HEK293 (cell line): ENCODE data around the gene MTMR10.

Source experiments
- GLI4 ChIP-seq: fragments of 450-650 bp; formaldehyde crosslinking; IDR thresholded peaks from 2 replicates; pipeline ENCODE4 v1.5.1; 2016; ENCODE audit warnings: missing biosample characterization, missing genetic modification characterization
- GLIS2 ChIP-seq: fragments of 450-650 bp; formaldehyde crosslinking; IDR thresholded peaks from 2 replicates; pipeline ENCODE4 v1.5.1; 2016; ENCODE audit warnings: missing biosample characterization, missing genetic modification characterization
- HOXA7 ChIP-seq: sonication (generic); formaldehyde crosslinking; IDR thresholded peaks from 2 replicates; pipeline ENCODE4 v1.8.1; 2022; ENCODE audit warnings: missing genetic modification reagents, borderline replicate concordance
- INSM2 ChIP-seq: fragments of 450-650 bp; formaldehyde crosslinking; IDR thresholded peaks from 2 replicates; pipeline ENCODE4 v1.5.1; 2016; ENCODE audit warnings: missing biosample characterization, missing genetic modification characterization
- MYNN ChIP-seq: fragments of 450-650 bp; formaldehyde crosslinking; IDR thresholded peaks from 2 replicates; pipeline ENCODE4 v1.5.1; 2016; ENCODE audit warnings: missing biosample characterization, missing genetic modification characterization, borderline replicate concordance
- MZF1 ChIP-seq: fragments of 450-650 bp; formaldehyde crosslinking; IDR thresholded peaks from 2 replicates; pipeline ENCODE4 v1.5.1; 2017; ENCODE audit warnings: missing biosample characterization, missing genetic modification characterization, borderline replicate concordance
- OVOL3 ChIP-seq: fragments of 450-650 bp; formaldehyde crosslinking; IDR thresholded peaks from 2 replicates; pipeline ENCODE4 v1.5.1; 2016; ENCODE audit warnings: missing biosample characterization, missing genetic modification characterization
- REPIN1 ChIP-seq: fragments of 450-650 bp; formaldehyde crosslinking; IDR thresholded peaks from 2 replicates; pipeline ENCODE4 v1.5.1; 2017; ENCODE audit warnings: missing biosample characterization, missing genetic modification characterization, low read depth
- SCRT1 ChIP-seq: fragments of 450-650 bp; formaldehyde crosslinking; IDR thresholded peaks from 2 replicates; pipeline ENCODE4 v1.5.1; 2016; ENCODE audit warnings: missing biosample characterization, missing genetic modification characterization, borderline replicate concordance
- SP3 ChIP-seq: fragments of 450-650 bp; formaldehyde crosslinking; IDR thresholded peaks from 2 replicates; pipeline ENCODE4 v1.5.1; 2016; ENCODE audit warnings: missing biosample characterization, missing genetic modification characterization
- TCF7L2 ChIP-seq: IDR thresholded peaks from 2 replicates; pipeline ENCODE4 v1.6.1; 2011; ENCODE audit warnings: low read depth, mild to moderate bottlenecking, inconsistent platforms, low read length, moderate library complexity, borderline replicate concordance
- YY2 ChIP-seq: fragments of 450-650 bp; formaldehyde crosslinking; IDR thresholded peaks from 2 replicates; pipeline ENCODE4 v1.5.1; 2016; ENCODE audit warnings: missing biosample characterization, missing genetic modification characterization
- ZBTB1 ChIP-seq: fragments of 450-650 bp; formaldehyde crosslinking; IDR thresholded peaks from 2 replicates; pipeline ENCODE4 v1.5.1; 2016; ENCODE audit warnings: missing biosample characterization, missing genetic modification characterization
- ZBTB20 ChIP-seq: fragments of 450-650 bp; formaldehyde crosslinking; IDR thresholded peaks from 2 replicates; pipeline ENCODE4 v1.5.1; 2016; ENCODE audit warnings: missing biosample characterization, missing genetic modification characterization
- ZFP37 ChIP-seq: fragments of 450-650 bp; formaldehyde crosslinking; IDR thresholded peaks from 2 replicates; pipeline ENCODE4 v1.5.1; 2016; ENCODE audit warnings: missing biosample characterization, missing genetic modification characterization
- ZNF121 ChIP-seq: fragments of 450-650 bp; formaldehyde crosslinking; IDR thresholded peaks from 2 replicates; pipeline ENCODE4 v1.5.1; 2016; ENCODE audit warnings: missing biosample characterization, missing genetic modification characterization
- ZNF133 ChIP-seq: fragments of 450-650 bp; formaldehyde crosslinking; IDR thresholded peaks from 2 replicates; pipeline ENCODE4 v1.5.1; 2016; ENCODE audit warnings: missing biosample characterization, missing genetic modification characterization
- ZNF155 ChIP-seq: fragments of 450-650 bp; formaldehyde crosslinking; IDR thresholded peaks from 2 replicates; pipeline ENCODE4 v1.5.1; 2016; ENCODE audit warnings: missing biosample characterization, missing genetic modification characterization
- ZNF174 ChIP-seq: fragments of 450-650 bp; formaldehyde crosslinking; IDR thresholded peaks from 2 replicates; pipeline ENCODE4 v1.5.0; 2017; ENCODE audit warnings: missing biosample characterization, mild to moderate bottlenecking, missing genetic modification characterization
- ZNF223 ChIP-seq: fragments of 450-650 bp; formaldehyde crosslinking; IDR thresholded peaks from 2 replicates; pipeline ENCODE4 v1.5.1; 2016; ENCODE audit warnings: missing biosample characterization, missing genetic modification characterization
- ZNF23 ChIP-seq: fragments of 450-650 bp; formaldehyde crosslinking; IDR thresholded peaks from 2 replicates; pipeline ENCODE4 v1.5.1; 2016; ENCODE audit warnings: missing biosample characterization, missing genetic modification characterization, borderline replicate concordance
- ZNF239 ChIP-seq: fragments of 450-650 bp; formaldehyde crosslinking; IDR thresholded peaks from 2 replicates; pipeline ENCODE4 v1.5.1; 2016; ENCODE audit warnings: missing biosample characterization, missing genetic modification characterization
- ZNF391 ChIP-seq: fragments of 450-650 bp; formaldehyde crosslinking; IDR thresholded peaks from 2 replicates; pipeline ENCODE4 v1.5.1; 2016; ENCODE audit warnings: low read depth, missing biosample characterization, missing genetic modification characterization, borderline replicate concordance
- ZNF398 ChIP-seq: fragments of 450-650 bp; formaldehyde crosslinking; IDR thresholded peaks from 2 replicates; pipeline ENCODE4 v1.5.1; 2017; ENCODE audit warnings: missing biosample characterization, missing genetic modification characterization
- ZNF426 ChIP-seq: fragments of 450-650 bp; formaldehyde crosslinking; IDR thresholded peaks from 2 replicates; pipeline ENCODE4 v1.5.1; 2017; ENCODE audit warnings: missing biosample characterization, missing genetic modification characterization, mild to moderate bottlenecking, inconsistent platforms, moderate library complexity
- ZNF473 ChIP-seq: fragments of 450-650 bp; formaldehyde crosslinking; IDR thresholded peaks from 2 replicates; pipeline ENCODE4 v1.5.1; 2017; ENCODE audit warnings: missing biosample characterization, missing genetic modification characterization
- ZNF624 ChIP-seq: fragments of 450-650 bp; formaldehyde crosslinking; IDR thresholded peaks from 2 replicates; pipeline ENCODE4 v1.5.1; 2017; ENCODE audit warnings: missing biosample characterization, missing genetic modification characterization
- ZNF629 ChIP-seq: fragments of 450-650 bp; formaldehyde crosslinking; IDR thresholded peaks from 2 replicates; pipeline ENCODE4 v1.5.1; 2017; ENCODE audit warnings: missing biosample characterization, missing genetic modification characterization
- ZNF660 ChIP-seq: fragments of 450-650 bp; IDR thresholded peaks from 2 replicates; pipeline ENCODE4 v1.5.1; 2018; ENCODE audit warnings: missing biosample characterization, mild to moderate bottlenecking, missing genetic modification characterization
- ZNF776 ChIP-seq: fragments of 450-650 bp; formaldehyde crosslinking; IDR thresholded peaks from 2 replicates; pipeline ENCODE4 v1.5.0; 2017; ENCODE audit warnings: missing biosample characterization, missing genetic modification characterization, borderline replicate concordance
- ZNF777 ChIP-seq: fragments of 450-650 bp; formaldehyde crosslinking; IDR thresholded peaks from 2 replicates; pipeline ENCODE4 v1.5.1; 2017; ENCODE audit warnings: missing biosample characterization, missing genetic modification characterization, borderline replicate concordance
- ZNF830 ChIP-seq: fragments of 450-650 bp; IDR thresholded peaks from 2 replicates; pipeline ENCODE4 v1.5.0; 2018; ENCODE audit warnings: missing biosample characterization, missing genetic modification characterization, low read depth, mild to moderate bottlenecking, moderate library complexity
- ZNF843 ChIP-seq: fragments of 450-650 bp; formaldehyde crosslinking; IDR thresholded peaks from 2 replicates; pipeline ENCODE4 v1.5.1; 2016; ENCODE audit warnings: missing biosample characterization, missing genetic modification characterization
- ZXDB ChIP-seq: fragments of 450-650 bp; formaldehyde crosslinking; IDR thresholded peaks from 2 replicates; pipeline ENCODE4 v1.5.1; 2016; ENCODE audit warnings: missing biosample characterization, missing genetic modification characterization
- TF ChIP-seq, protein P1 (sequence below): sonication (generic); formaldehyde crosslinking; IDR thresholded peaks from 2 replicates; pipeline ENCODE4 v1.8.1; 2022; ENCODE audit warnings: mild to moderate bottlenecking, moderate library complexity, missing genetic modification reagents
- TF ChIP-seq, protein P2 (sequence below): fragments of 450-650 bp; formaldehyde crosslinking; optimal IDR thresholded peaks from 2 replicates; pipeline ENCODE3; 2016; ENCODE audit warnings: missing biosample characterization, mild to moderate bottlenecking, missing genetic modification characterization

Gene MTMR10

DNA sequence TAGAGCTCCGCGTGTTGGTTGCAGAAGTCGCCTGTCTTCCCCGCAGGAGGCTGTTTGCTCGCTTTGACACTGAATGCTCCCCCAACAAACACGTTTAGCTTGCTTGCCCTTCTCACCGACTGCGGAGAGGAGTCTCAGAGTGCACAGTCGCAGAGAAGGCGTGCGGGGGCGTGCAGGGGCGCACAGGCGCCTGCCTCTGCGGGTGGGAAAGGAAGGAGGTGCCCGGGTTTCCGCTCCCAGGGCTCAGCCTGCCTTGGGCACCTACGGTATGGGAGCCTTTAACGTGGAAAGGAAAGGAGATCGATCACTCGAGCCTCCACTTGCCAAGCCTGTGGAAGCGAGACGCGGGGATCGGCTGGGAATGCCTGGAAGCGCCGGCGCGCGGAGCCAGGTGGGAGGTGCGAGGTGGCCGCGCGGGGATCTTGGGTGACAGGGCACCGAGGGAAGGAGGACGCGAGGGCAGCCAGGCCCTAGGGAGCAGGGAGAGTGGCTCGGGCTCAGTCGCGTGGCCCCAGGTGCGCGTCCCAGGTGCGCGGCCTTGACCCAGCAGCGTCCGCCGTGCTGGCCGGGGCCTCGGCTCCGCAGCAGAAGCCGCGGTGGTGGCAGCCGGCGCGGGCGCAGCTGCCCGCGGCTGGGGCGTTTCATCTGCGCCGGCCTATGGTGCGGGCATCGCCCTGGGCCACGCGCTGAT is 87.8 kb downstream of the MTMR10 start, which contains the start of gene FAN1 (continued):
- TF ChIP-seq ZNF843 (tag by site-specific recombination) = peak; percentile 68
- TF ChIP-seq ZNF629 (tag by site-specific recombination) = peak; percentile 73
- TF ChIP-seq TCF7L2 = peak; percentile 55; the same call in 1 of the 2 replicates
- no peak for TF ChIP-seq HOXA7
- 0 out of 2 replicates have a peak, but pooled peaks have one; percentile 18 for TF ChIP-seq MZF1 (tag by site-specific recombination)
- TF ChIP-seq ZNF776 (tag by site-specific recombination) = no peak
- no peak for TF ChIP-seq ZBTB1 (tag by site-specific recombination)
- TF ChIP-seq SCRT1 (tag by site-specific recombination) = no peak
- TF ChIP-seq ZNF239 (tag by site-specific recombination) = no peak
- no peak for TF ChIP-seq GLI4
- TF ChIP-seq ZNF426 = no peak
- TF ChIP-seq SP3 (tag by site-specific recombination) = peak; percentile 70
- TF ChIP-seq ZFP37 = no peak
- TF ChIP-seq ZNF174 = no peak
- no peak for TF ChIP-seq ZNF223 (tag by site-specific recombination)
- no peak for TF ChIP-seq ZNF133 (tag by site-specific recombination)
- TF ChIP-seq ZBTB20 = peak; percentile 94
- TF ChIP-seq ZNF155 = no peak
- no peak for TF ChIP-seq ZNF121 (tag by site-specific recombination)
- TF ChIP-seq MYNN (tag by site-specific recombination) = peak; percentile 80; the same call in 1 of the 2 replicates
- peak; percentile 89 for TF ChIP-seq GLIS2
- TF ChIP-seq YY2 (tag by site-specific recombination) = peak; percentile 53; the same call in 1 of the 2 replicates
- TF ChIP-seq, protein P1, sequence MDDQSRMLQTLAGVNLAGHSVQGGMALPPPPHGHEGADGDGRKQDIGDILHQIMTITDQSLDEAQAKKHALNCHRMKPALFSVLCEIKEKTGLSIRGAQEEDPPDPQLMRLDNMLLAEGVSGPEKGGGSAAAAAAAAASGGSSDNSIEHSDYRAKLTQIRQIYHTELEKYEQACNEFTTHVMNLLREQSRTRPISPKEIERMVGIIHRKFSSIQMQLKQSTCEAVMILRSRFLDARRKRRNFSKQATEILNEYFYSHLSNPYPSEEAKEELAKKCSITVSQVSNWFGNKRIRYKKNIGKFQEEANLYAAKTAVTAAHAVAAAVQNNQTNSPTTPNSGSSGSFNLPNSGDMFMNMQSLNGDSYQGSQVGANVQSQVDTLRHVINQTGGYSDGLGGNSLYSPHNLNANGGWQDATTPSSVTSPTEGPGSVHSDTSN (CRISPR knock-in tag) = peak; percentile 53; the same call in 1 of the 2 replicates
- peak; percentile 52; the same call in 1 of the 2 replicates for TF ChIP-seq INSM2
- TF ChIP-seq, protein P2, sequence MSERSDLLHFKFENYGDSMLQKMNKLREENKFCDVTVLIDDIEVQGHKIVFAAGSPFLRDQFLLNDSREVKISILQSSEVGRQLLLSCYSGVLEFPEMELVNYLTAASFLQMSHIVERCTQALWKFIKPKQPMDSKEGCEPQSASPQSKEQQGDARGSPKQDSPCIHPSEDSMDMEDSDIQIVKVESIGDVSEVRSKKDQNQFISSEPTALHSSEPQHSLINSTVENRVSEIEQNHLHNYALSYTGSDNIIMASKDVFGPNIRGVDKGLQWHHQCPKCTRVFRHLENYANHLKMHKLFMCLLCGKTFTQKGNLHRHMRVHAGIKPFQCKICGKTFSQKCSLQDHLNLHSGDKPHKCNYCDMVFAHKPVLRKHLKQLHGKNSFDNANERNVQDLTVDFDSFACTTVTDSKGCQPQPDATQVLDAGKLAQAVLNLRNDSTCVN (tag by site-specific recombination) = peak; percentile 97
- peak; percentile 85 for TF ChIP-seq ZXDB
- TF ChIP-seq OVOL3 (tag by site-specific recombination) = no peak
- no peak for TF ChIP-seq REPIN1
- peak; percentile 30; the same call in 1 of the 2 replicates for TF ChIP-seq ZNF660 (tag by site-specific recombination)
- TF ChIP-seq ZNF391 (tag by site-specific recombination) = 0 out of 2 replicates have a peak, but pooled peaks have one; percentile 38
- no peak for TF ChIP-seq ZNF624 (tag by site-specific recombination)
- TF ChIP-seq ZNF473 (tag by site-specific recombination) = no peak
- TF ChIP-seq ZNF23 = no peak
- no peak for TF ChIP-seq ZNF830
- no peak for TF ChIP-seq ZNF398
- TF ChIP-seq ZNF777 (tag by site-specific recombination) = no peak
